Amygdala (tissue), 56 donors: ENCODE measurements around the gene PIGU.

Experiments
- DNase-seq, 56 donors: peaks; one replicate each; lab custom pipeline; 2025; lab: John Stamatoyannopoulos, UW

Gene PIGU

DNA sequence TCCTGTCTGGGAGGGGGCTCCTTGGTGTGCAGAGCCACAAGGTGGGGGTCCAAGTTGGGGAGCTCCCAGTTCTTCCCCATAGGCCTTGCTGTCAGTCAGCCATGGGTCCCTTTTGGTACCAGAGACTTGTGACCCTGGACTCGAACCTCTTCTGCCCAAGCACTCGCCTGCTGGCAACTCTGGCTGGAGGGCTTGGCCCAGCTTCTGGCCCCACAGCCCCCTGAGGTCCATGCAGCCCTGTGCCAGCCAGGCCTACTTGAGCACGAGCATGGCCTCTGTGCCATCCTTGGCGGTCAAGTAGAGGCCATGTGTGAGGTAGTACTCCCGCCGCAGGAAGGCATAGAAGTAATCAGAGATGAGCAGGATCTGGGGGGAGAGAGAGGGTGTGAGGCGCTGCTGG is 116.3 kb downstream of the PIGU start:
- DNase-seq = peak in 1 of 56 donors; percentile 33

DNA sequence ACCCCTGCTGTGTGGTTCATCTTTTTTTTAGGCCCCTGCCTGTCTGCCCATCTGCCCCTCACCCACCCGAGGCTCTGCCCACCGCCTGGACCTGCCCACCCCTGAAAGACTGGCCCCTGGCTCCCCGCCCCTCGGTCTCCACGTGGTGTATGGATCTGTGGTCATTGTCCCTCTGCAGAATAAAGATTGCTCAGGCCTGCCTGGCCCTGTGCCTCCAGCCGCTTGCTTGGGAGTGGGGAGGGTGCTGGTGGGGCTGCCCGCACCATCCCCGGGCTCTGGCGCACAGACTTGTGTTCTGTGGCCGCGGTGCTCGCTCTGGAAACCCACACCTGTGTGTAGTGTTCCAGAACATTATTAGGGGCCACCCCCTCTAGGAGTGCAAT is 116.8 kb downstream of the PIGU start:
- DNase-seq = peak in 45 of 56 donors; percentile 22 to 80 (median 54)

DNA sequence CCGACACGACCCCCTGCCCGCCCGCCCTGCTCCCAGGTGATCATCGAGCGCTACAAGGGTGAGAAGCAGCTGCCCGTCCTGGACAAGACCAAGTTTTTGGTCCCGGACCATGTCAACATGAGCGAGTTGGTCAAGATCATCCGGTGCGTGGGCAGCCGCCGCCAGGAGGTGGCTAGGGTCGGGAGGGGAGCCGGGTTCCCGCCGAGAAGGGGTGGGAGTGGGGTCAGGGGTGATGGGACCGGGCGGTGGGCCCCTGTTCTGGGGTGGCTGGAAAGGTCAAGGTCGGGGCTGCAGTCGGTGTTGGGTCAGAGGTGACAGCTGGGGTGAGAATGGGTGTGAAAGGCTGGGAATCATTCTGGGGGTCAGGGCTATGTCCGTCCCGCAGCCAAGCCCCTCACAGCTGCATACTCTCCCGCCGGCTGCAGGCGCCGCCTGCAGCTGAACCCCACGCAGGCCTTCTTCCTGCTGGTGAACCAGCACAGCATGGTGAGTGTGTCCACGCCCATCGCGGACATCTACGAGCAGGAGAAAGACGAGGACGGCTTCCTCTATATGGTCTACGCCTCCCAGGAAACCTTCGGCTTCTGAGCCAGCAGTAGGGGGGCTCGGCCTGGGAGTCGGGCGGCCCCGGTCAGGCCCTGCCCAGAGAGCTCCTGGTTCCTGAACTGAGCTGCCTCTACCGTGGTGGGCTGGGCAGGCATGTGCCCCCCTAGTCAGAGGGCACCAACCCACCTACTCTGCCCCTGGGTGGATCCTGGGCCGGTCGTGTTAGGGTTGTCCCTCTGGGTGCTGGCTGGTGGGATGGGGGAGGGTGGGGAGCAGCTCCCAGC is 117.4 kb downstream of the PIGU start:
- DNase-seq = peak in 22 of 56 donors; percentile 25 to 56 (median 45)

DNA sequence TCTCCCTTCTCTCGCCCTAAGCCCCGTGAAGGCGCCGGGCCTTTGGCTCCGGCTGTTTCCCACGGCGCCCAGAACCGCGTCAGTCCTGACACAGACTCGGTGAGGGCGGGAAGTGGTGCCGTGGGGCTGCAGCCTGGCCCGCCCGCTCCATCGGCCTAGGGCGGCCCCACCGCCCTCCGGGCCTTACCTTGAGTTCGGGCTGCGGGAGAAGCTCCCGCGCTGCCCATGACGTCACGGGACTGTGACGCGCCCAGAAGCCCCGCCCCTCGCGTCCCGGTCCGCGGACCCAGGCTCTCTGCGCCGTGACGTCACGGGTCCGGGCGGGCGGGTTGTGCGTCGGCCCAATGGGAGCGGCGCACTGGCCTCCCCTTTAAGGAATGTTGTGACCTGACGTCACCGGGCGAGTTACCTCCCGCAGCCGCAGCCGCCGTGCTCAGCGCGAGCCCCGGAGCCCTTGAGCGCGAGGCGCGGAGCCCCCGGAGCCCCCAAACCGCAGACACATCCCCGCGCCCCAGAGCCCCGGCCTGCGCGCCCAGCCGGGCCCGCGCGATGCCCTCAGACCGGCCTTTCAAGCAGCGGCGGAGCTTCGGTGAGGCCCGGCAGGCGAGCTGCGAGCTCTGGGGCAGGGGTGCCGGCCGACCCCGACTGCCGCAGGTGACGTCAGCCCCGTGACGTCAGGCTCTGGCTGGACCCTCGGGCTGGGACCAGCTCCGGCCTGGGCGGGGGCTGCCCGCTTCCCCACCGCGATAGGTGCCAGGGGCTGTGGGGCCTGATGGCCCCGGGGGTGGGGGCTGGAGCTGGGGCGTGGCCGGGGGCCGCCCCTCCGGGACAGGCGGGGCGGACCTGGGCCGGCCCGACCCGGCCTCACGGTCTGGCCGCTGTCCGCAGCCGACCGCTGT is 118.3 kb downstream of the PIGU start, which contains the start of gene MAP1LC3A:
Gene MAP1LC3A, plus strand, starts transcription at position 399 of the 899 bp plus-strand sequence. Its CDS starts 151 bp downstream, at position 550.
- peak in 54 of 56 donors; percentile 32 to 96 (median 84) for DNase-seq

DNA sequence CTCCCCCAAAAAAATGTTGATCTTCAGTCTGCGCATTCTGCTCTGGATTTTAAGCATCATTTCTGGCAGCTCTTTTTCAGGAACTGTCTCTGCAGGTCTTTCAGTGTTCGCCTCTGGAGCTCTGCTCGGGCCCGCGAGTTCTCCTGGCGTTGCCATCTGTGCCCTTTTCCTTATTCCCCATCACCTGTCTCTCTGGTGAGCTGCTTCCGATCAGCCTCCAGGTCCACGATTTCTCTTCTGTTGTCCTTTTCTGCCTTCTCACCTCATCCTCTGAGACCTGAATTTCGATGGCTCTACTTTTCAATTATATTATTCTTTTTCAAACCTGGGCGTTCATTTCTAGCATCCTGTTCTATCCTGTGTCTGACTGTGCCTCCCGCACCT is 119.0 kb downstream of the PIGU start:
- peak in 1 of 56 donors; percentile 34 for DNase-seq

DNA sequence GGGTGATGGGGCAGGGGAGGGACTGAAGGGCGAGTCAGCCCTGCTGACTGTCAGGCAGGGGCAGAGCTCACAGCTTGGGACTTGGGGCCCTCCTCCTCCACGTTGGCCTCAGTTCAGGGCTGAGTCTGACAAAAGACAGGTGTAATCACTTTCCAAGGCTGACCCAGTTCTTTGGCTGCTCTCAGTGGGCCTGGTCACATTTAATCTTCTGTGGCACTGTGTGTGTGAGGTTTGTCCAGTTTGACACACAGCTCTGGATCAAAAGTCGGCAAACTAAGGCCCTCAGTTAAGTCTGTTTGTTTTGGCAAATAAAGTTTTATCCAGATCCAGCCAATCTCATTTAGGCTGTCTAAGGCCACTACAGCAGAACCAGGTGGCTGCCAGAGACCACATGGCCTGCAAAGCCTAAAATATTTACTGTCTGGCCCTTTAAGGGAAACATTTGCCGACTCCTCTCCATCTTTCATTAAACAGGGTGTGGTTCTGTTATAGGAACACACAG is 123.5 kb downstream of the PIGU start:
- no peak for DNase-seq

DNA sequence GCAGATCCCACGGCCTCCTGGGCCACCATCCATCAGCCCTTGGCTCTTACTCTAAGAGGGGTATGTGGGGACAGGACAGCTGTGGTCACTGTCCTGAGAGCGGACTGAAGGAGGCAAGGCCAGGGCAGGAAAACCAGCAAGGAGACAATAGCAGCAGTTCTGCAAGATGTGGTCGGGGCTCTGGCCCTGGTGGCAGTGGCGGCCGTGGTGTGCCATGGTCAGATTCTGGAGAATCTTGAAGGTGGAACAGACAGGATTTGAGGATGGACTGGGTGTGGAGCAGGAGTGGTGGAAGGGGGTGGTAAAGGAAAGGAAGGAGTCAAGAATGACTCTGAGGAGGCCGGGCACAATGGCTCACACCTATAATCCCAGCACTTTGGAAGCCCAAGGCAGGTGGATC is 124.3 kb downstream of the PIGU start:
- no peak for DNase-seq

DNA sequence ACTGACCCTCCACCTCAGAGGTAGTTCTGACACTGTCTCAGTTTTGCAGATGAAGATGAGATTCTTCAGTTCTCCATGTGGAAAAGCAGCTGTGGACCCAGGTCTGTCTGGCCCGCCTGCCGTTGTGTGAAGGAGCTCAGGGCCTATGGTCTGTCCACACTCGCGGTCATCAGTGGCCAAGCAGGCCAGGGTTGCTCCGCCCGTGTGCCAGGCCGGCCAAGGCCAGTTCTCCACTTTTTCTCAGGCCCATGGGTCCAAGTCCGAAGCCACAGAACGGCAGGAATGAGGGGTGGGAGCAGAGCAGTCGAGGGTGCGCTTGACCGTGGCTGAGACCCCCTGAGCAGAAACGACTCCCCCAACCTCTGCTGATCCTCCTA is 127.0 kb downstream of the PIGU start:
- no peak for DNase-seq

DNA sequence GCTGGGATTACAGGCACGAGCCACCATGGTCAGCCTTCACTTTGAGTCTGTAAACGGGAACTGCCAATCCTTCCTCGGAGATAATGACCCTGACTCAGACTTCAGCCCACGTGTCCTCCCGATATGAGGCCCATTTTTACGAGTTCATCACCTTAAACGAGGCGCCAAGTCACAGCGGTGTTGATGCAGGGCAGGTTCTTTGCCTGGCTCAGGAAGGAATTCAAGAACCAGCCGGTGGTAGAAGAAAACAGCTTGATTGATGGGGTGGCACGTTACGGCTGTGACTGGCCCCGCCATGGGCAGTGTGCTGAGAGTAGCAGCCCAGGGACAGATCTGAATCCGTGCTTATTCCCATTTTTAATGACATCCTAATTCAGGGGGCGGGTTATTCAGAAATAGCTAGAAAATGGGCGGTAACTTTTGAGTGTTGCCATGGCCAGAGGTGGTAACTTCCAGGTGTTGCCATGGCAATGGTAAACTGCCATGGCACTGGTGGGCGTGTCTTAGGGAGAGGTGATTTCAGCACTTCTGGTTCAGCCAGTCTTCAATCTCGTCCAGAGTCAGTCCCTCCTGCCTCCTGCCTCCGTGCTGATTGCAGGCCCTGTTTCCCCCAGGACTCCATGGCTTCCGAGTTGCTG is 127.5 kb downstream of the PIGU start:
- no peak for DNase-seq

DNA sequence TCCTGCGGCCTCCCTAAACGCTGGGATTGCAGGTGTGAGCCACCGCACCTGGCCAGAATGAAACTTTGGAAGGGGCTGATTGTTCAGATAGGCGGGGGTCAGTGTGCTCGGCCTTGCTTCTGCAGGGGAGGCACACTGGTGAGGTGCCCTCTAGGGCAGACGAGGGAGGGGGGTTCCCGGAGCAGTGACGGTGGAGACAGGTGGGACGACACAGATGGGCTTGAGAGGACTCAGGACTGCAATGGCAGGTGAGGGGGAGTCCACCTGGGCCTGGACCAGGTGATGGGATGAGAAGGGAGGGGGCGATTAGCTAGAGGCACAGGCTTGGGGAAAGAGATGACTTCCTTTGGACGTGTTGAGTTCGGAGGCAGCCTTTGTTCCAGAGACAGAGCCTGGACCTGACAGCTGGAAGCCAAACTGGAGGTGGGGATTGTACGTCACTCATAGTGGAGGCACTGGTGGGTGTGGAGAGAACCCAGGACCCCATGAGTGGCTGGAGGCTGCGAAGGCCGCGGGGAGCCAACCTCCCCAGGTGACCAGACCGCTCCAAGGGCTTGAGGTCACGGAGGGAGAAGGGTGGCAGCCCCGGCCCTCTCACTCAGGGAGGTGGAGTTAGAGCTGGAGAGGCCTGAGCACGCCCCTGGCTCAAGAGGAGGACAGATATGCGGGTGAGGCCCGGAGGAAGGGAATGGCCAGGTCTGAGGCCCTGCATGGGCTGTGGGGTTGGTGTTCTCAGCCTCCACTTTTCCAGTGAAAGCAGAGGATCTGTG is 128.9 kb downstream of the PIGU start:
- no peak for DNase-seq

DNA sequence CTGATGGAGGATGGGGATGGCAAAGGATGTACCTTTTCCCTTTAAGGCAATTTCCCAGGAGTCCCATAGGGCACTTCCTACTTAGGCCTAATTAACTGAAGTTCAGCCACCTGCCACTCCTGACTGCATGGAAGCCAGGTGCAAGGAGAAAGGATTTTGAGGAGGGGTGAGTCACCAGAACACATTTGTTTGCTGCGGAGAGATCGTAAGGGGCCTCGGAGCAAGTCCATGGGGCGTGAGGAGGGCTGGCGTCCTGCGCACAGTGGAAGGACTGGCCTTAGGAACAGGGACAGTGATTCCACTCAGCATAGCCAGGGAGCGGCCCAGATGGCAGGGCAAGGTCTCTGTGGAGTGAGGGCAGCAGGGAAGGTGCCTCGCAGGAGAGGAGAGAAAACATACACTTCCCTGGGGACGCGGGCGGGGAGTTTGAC is 130.1 kb downstream of the PIGU start:
- DNase-seq = no peak

DNA sequence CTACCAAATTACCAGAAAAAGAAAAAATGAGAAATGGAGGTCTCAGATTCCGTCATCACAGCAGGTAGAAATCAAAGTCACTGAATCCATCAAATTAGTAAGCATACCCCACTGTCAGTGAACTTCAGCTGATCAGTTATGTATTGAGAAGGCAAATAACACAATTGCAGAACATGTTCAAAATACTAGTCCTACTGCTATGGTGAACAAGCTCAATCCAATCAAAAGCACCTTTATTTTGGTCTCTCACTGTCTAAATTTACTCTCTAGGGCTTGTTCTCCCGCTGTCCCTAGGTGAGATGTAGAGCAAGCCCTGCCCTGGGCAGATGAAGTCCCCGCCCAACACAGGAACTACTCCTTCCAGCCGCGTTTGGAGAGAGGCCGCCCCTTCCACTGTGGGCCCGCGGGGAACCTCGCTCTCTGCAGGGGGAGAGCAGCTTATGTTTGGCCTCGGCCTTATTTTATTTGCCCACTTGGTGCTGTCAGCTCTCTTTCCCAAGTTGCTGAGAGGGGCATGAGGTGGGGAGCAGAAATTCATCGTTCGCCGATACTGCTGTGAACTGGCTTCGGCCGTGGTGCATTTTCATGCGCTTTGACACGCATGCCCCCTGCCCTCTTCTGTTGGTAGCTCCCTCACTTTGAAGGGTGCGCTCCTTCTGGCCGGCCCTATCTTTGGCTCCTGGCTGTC is 132.6 kb downstream of the PIGU start:
- DNase-seq = no peak

DNA sequence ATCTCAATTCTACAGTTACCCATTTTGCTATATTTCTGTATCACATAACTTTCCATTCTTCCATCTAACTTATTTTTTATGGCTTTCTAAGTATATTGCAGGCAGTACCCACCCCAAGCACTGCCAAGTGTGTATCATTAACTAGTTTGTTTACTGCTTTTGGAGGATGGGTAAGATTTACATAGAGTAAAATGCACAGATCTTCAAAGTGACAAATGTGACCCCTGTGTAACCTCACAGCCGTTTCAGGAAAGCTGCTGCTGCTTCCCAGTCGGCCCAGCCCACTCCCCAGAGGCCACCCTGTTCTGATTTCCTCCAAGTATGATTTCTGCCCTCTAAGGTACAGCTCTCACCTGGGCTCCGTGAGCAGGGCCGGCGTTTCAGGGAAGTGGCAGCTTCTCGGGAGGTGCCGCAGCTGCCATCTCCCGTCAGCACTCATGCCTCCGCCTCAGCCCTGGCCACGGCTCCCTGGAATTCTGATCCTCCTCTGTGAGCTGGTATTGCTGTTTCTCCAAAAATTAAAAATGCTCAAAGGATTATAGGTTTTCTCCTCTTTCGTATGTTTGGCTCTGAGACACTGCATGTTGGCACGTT is 133.3 kb downstream of the PIGU start:
- DNase-seq = no peak

DNA sequence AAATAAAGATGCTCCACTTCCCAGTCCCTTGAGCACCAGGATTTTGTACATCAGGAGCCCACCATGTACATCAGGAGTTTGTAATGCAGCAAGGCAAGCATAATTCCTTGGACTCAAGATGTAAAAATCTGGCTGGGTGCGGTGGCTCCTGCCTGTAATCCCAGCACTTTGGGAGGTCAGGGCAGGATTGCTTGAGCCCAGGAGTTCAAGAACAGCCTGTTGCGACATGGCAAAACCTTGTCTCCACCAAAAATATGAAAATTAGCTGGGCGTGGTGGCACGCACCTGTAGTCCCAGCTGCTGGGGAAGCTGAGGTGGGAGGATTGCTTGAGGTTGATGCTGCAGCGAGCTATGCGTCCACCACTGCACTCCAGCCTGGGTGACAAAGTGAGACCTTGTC is 134.5 kb downstream of the PIGU start:
- no peak for DNase-seq

DNA sequence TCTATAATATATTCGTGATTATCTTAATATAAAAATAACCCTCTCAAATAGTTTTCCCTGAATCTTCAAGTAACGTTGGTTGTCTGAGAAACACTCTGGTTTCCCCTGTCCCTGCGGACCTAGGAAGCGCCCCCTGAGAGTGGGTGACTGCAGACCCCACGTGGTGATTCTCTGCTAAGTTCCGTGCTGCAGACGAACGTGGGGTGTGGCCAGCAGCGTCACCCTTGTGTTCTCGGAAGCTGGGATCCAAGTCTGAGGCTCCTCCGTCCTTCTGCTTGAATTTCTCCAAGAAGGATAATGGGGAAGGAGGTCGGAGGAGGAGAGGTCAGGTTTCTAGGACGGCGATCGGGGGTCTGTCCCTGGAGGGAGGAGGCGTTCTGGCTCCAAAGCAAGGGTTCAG is 135.0 kb downstream of the PIGU start:
- no peak for DNase-seq

DNA sequence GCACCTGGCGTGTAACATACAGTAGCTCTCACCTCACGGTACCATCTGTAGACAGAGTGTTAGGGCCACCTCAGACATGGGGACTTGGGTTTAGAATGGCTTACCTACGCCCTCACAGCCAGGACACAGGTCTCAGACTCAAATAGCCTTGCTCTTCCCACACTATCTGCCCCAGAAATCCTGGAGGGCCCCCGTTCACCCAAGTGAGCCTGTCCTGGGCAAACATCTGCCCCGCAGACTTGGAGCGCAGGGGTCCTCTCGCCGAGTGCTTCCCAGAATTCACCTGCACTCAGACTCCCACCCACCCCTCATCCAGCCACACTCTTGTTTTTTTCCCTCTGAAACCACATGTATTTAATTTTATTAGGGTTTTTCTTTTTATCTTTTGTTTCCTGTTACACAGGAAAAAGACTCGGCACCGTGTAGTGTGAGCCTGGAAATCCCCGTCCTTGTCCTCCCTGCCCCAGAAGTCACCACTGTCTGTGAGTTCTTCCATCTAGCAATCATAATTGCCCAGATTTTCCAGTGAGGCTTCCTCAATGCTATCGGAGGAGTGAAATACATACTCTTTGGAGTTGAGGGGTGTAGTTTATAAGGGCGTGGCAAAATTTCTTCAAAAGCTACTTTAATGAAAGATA is 135.5 kb downstream of the PIGU start:
- DNase-seq = no peak

DNA sequence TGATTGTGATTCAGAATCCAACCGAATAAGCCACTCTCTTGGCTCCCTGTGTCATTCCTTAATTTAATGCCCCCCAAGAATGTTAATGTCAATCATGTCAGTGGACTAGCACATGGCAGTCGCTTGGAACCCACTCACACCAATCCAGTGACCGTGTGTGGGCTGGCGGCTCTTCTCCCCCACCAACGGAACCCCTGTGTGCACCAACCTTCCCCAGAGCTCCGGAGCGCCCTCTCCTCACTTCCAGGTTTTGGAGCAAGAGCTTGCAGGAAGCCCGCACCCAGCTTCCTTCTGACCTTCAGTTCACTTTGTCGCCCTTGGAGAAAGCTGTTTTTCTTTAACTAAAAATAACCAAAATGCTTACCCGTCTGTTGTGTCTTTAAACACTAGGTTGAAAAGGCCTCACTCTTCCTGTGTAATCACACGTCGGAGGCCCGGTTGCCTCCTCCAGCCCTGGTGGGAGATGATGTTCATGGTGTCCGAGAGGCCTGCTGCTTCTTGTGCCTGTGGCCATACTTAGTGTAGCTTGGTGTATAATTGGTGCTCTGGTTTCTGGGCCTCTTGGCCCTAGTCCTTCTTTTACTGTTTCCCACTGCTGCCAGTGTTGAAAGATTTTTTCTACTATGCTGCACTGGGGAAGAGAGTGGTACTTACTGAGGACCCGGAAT is 136.2 kb downstream of the PIGU start:
- no peak for DNase-seq

DNA sequence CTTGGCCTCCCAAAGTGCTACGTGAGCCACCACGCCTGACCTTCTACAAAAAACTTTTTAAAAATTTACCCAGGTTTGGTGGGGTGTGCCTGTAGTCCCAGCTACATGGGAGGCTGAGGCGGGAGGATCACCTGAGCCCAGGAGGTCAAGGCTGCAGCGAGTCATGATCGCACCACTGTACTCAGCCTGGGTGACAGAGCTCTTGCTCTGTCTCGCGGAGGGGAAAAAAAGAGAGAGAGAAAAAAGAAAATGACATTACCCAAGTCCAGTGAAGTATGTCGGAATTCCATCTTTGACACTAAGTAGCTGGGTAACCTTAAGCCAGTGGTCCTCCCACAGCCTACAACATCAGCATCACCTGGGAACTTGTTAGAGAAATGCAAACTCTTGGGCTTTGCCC is 137.1 kb downstream of the PIGU start:
- no peak for DNase-seq
